GM23338 (cell line): ENCODE measurements around the gene ANAPC2. TPM values are rescaled to one million over a fixed set of nuclear protein-coding genes. Genes with fewer than 3 reads are reported as not detected.

ENCODE experiments used
- ATAC-seq: fragments of 200-7000 bp; cut with Tn5 transposase; 3 replicates; pipeline ENCODE4 v1.9.1; 2020
- DNase-seq: peaks from one replicate; pipeline ENCODE4 v3.0.0-alpha.2; 2015; ENCODE audit warnings: low spot score
- H2AFZ ChIP-seq: fragments of 200-600 bp; sonication (generic); 2 replicates; pipeline ENCODE4 v1.8.0; 2016; ENCODE audit warnings: antibody characterized with exemption, mild to moderate bottlenecking, moderate library complexity
- H3F3A ChIP-seq: fragments of 200-600 bp; sonication (generic); replicated peaks from 2 replicates; pipeline ENCODE4 v1.8.0; 2017; ENCODE audit warnings: antibody characterized with exemption, mixed run types, low read depth
- H3K27ac ChIP-seq: fragments of 200-600 bp; sonication (generic); 2 replicates; pipeline ENCODE4 v1.6.1; 2016; ENCODE audit warnings: low read depth
- H3K27me3 ChIP-seq: fragments of 200-600 bp; sonication (generic); 2 replicates; pipeline ENCODE4 v1.8.0; 2016; ENCODE audit warnings: mild to moderate bottlenecking, mixed run types, moderate library complexity; ENCODE audit not compliant: insufficient read depth
- H3K36me3 ChIP-seq: fragments of 200-600 bp; sonication (generic); 2 replicates; pipeline ENCODE4 v1.8.0; 2016; ENCODE audit warnings: mild to moderate bottlenecking; ENCODE audit not compliant: insufficient read depth
- H3K4me1 ChIP-seq: fragments of 200-600 bp; sonication (generic); 2 replicates; pipeline ENCODE4 v1.8.0; 2016; ENCODE audit warnings: mild to moderate bottlenecking, moderate library complexity; ENCODE audit not compliant: insufficient read depth
- H3K4me2 ChIP-seq: fragments of 200-600 bp; sonication (generic); 2 replicates; pipeline ENCODE4 v1.7.1; 2017; ENCODE audit warnings: mixed run types
- H3K4me3 ChIP-seq: fragments of 200-600 bp; sonication (generic); 2 replicates; pipeline ENCODE4 v1.6.1; 2016; ENCODE audit warnings: mixed run types
- H3K79me2 ChIP-seq: fragments of 200-600 bp; sonication (generic); replicated peaks from 2 replicates; pipeline ENCODE4 v1.8.0; 2017; ENCODE audit warnings: mild to moderate bottlenecking; ENCODE audit not compliant: insufficient read depth
- H3K9me2 ChIP-seq: fragments of 200-600 bp; sonication (generic); 2 replicates; pipeline ENCODE4 v1.8.0; 2017; ENCODE audit not compliant: insufficient read depth
- H4K20me1 ChIP-seq: fragments of 200-600 bp; sonication (generic); replicated peaks from 2 replicates; pipeline ENCODE4 v1.8.0; 2017; ENCODE audit warnings: mild to moderate bottlenecking; ENCODE audit not compliant: insufficient read depth
- H3K27ac Mint-ChIP-seq: 2 replicates; pipeline ENCODE4 v1.8.0; 2020; ENCODE audit warnings: inconsistent platforms, mild to moderate bottlenecking, moderate library complexity, mixed read lengths
- H3K27me3 Mint-ChIP-seq: 3 replicates; pipeline ENCODE4 v1.8.0; 2022; ENCODE audit warnings: low read depth, mild to moderate bottlenecking, moderate library complexity, mixed read lengths, inconsistent platforms; ENCODE audit not compliant: insufficient read depth, poor library complexity
- H3K36me3 Mint-ChIP-seq: 3 replicates; pipeline ENCODE4 v1.8.0; 2021; ENCODE audit warnings: low read depth, mild to moderate bottlenecking, inconsistent platforms, moderate library complexity, mixed read lengths
- H3K4me1 Mint-ChIP-seq: 3 replicates; pipeline ENCODE4 v1.8.0; 2020; ENCODE audit warnings: mild to moderate bottlenecking, inconsistent platforms, mixed read lengths
- H3K4me3 Mint-ChIP-seq: 3 replicates; pipeline ENCODE4 v1.8.0; 2021; ENCODE audit warnings: moderate library complexity, mild to moderate bottlenecking, inconsistent platforms, mixed read lengths
- H3K9me3 Mint-ChIP-seq: 3 replicates; pipeline ENCODE4 v1.8.0; 2020; ENCODE audit warnings: moderate library complexity, mild to moderate bottlenecking, inconsistent platforms, mixed read lengths
- JUNB ChIP-seq: IDR thresholded peaks from one replicate; pipeline ENCODE4 v1.6.1; 2016; ENCODE audit warnings: antibody characterized with exemption; ENCODE audit not compliant: unreplicated experiment
- NANOG ChIP-seq: IDR thresholded peaks from 2 replicates; pipeline ENCODE4 v1.6.1; 2016; ENCODE audit warnings: antibody characterized with exemption, borderline replicate concordance
- POLR2AphosphoS5 ChIP-seq: IDR thresholded peaks from 2 replicates; pipeline ENCODE4 v1.6.1; 2016; ENCODE audit warnings: antibody characterized with exemption, low read depth
- STAT1 ChIP-seq: IDR thresholded peaks from one replicate; pipeline ENCODE4 v1.6.1; 2016; ENCODE audit warnings: antibody characterized with exemption; ENCODE audit not compliant: unreplicated experiment
- ZNF331 ChIP-seq: fragments of 250-450 bp; sonication (Bioruptor Pico); IDR thresholded peaks from 2 replicates; pipeline ENCODE4 v1.5.0; 2020; ENCODE audit warnings: low read depth, mild to moderate bottlenecking, moderate library complexity
- polyA plus RNA-seq: library from polyadenylated mRNA; unstranded; fragments of >200 nt; fragmentation: Nextera tagmentation; extraction: Ambion mirVana; gene quantifications from 2 replicates; pipeline ENCODE4 v1.2.1, GENCODE V29; 2016
- total RNA-seq: library from RNA; depleted of rRNA; stranded (reverse); fragments of >200 nt; shearing (Covaris generic); gene quantifications from 2 replicates; pipeline ENCODE4 v1.2.3, GENCODE V29; 2014
- TF ChIP-seq, protein P1 (sequence below): fragments of 250-450 bp; sonication (Bioruptor Pico); IDR thresholded peaks from 2 replicates; pipeline ENCODE4 v1.5.0; 2020; ENCODE audit warnings: mild to moderate bottlenecking, moderate library complexity
- TF ChIP-seq, protein P2 (sequence below), 2 experiments: fragments of 200-600 bp in 1 of 2; sonication (generic) in 1 of 2; conservative IDR thresholded peaks; 2 replicates each; pipeline versions ENCODE4 v1.5.1 to v1.6.1; 2016 to 2017; ENCODE audit warnings: antibody characterized with exemption in 2 of 2, low read depth in 2 of 2, mild to moderate bottlenecking in 2 of 2, moderate library complexity in 1 of 2

ANAPC2 gene
- total and polyA plus RNA-seq, 2 experiments from 2014 or later = 16.4 to 42.9 TPM

DNA sequence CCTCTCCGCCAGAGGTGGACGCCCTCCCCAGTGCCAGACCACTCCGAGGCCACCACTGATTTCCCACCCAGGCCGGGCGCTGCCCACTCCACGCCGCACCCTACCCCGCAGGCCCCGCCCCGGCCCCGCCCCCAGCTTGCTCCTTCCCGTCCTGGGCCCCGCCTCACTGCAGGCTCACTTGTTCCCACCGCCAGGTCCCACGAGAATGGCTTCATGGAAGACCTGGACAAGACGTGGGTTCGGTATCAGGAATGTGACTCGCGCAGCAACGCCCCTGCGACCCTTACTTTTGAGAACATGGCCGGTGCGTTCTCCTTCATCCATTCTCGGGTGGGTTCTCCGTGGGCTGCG lies 25.0 kb downstream of the ANAPC2 start:
- peak overlapping the region; percentile 62 for H3K4me3 ChIP-seq
- no peaks in the 10 kb centered on the region for H3F3A ChIP-seq
- H3K4me1 Mint-ChIP-seq = no peaks in the 10 kb centered on the region; the same call in 2 of the 3 replicates
- no peaks in the 10 kb centered on the region for H3K36me3 Mint-ChIP-seq
- peaks cover 86% of the 10 kb centered on the region for H3K27me3 ChIP-seq
- no peak overlapping the region for H3K27ac ChIP-seq
- no peaks in the 10 kb centered on the region for H3K79me2 ChIP-seq
- no peak overlapping the region for H2AFZ ChIP-seq
- peak; percentile 7 for ATAC-seq
- no peak overlapping the region for H3K27ac Mint-ChIP-seq
- peak overlapping the region; percentile 82 for H3K4me2 ChIP-seq
- no peaks in the 10 kb centered on the region for H3K9me3 Mint-ChIP-seq
- H3K4me3 Mint-ChIP-seq = peak overlapping the region; percentile 69
- no peaks in the 10 kb centered on the region for H3K9me2 ChIP-seq
- TF ChIP-seq JUNB = no peak
- no peak for TF ChIP-seq NANOG
- TF ChIP-seq STAT1 = no peak
- TF ChIP-seq, protein P1, sequence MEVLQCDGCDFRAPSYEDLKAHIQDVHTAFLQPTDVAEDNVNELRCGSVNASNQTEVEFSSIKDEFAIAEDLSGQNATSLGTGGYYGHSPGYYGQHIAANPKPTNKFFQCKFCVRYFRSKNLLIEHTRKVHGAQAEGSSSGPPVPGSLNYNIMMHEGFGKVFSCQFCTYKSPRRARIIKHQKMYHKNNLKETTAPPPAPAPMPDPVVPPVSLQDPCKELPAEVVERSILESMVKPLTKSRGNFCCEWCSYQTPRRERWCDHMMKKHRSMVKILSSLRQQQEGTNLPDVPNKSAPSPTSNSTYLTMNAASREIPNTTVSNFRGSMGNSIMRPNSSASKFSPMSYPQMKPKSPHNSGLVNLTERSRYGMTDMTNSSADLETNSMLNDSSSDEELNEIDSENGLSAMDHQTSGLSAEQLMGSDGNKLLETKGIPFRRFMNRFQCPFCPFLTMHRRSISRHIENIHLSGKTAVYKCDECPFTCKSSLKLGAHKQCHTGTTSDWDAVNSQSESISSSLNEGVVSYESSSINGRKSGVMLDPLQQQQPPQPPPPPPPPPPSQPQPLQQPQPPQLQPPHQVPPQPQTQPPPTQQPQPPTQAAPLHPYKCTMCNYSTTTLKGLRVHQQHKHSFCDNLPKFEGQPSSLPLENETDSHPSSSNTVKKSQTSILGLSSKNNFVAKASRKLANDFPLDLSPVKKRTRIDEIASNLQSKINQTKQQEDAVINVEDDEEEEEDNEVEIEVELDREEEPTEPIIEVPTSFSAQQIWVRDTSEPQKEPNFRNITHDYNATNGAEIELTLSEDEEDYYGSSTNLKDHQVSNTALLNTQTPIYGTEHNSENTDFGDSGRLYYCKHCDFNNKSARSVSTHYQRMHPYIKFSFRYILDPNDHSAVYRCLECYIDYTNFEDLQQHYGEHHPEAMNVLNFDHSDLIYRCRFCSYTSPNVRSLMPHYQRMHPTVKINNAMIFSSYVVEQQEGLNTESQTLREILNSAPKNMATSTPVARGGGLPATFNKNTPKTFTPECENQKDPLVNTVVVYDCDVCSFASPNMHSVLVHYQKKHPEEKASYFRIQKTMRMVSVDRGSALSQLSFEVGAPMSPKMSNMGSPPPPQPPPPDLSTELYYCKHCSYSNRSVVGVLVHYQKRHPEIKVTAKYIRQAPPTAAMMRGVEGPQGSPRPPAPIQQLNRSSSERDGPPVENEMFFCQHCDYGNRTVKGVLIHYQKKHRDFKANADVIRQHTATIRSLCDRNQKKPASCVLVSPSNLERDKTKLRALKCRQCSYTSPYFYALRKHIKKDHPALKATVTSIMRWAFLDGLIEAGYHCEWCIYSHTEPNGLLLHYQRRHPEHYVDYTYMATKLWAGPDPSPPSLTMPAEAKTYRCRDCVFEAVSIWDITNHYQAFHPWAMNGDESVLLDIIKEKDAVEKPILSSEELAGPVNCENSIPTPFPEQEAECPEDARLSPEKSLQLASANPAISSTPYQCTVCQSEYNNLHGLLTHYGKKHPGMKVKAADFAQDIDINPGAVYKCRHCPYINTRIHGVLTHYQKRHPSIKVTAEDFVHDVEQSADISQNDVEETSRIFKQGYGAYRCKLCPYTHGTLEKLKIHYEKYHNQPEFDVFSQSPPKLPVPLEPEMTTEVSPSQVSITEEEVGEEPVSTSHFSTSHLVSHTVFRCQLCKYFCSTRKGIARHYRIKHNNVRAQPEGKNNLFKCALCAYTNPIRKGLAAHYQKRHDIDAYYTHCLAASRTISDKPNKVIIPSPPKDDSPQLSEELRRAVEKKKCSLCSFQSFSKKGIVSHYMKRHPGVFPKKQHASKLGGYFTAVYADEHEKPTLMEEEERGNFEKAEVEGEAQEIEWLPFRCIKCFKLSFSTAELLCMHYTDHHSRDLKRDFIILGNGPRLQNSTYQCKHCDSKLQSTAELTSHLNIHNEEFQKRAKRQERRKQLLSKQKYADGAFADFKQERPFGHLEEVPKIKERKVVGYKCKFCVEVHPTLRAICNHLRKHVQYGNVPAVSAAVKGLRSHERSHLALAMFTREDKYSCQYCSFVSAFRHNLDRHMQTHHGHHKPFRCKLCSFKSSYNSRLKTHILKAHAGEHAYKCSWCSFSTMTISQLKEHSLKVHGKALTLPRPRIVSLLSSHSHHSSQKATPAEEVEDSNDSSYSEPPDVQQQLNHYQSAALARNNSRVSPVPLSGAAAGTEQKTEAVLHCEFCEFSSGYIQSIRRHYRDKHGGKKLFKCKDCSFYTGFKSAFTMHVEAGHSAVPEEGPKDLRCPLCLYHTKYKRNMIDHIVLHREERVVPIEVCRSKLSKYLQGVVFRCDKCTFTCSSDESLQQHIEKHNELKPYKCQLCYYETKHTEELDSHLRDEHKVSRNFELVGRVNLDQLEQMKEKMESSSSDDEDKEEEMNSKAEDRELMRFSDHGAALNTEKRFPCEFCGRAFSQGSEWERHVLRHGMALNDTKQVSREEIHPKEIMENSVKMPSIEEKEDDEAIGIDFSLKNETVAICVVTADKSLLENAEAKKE (CRISPR knock-in tag) = no peak
- TF ChIP-seq POLR2AphosphoS5 = no peak
- no peak for TF ChIP-seq ZNF331
- TF ChIP-seq, protein P2, sequence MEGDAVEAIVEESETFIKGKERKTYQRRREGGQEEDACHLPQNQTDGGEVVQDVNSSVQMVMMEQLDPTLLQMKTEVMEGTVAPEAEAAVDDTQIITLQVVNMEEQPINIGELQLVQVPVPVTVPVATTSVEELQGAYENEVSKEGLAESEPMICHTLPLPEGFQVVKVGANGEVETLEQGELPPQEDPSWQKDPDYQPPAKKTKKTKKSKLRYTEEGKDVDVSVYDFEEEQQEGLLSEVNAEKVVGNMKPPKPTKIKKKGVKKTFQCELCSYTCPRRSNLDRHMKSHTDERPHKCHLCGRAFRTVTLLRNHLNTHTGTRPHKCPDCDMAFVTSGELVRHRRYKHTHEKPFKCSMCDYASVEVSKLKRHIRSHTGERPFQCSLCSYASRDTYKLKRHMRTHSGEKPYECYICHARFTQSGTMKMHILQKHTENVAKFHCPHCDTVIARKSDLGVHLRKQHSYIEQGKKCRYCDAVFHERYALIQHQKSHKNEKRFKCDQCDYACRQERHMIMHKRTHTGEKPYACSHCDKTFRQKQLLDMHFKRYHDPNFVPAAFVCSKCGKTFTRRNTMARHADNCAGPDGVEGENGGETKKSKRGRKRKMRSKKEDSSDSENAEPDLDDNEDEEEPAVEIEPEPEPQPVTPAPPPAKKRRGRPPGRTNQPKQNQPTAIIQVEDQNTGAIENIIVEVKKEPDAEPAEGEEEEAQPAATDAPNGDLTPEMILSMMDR (conservative IDR thresholded peaks at IDR 0.05; ENCODE audit: low read depth in 2 of 2) = no peak
- no peaks in the 10 kb centered on the region for H3K36me3 ChIP-seq
- no peaks in the 10 kb centered on the region for H4K20me1 ChIP-seq
- peaks cover 87% of the 10 kb centered on the region for H3K27me3 Mint-ChIP-seq
- H3K4me1 ChIP-seq = no peaks in the 10 kb centered on the region; the same call in 1 of the 2 replicates
- peak; percentile 73 for DNase-seq
